H1 (cell line): ENCODE results near the gene IL24. TPM values are rescaled to one million over a fixed set of nuclear protein-coding genes. Genes with fewer than 3 reads are reported as not detected.

Source experiments
- CTCF ChIA-PET: fragments of 300-600 bp; sonication (Branson Sonifier 250); formaldehyde crosslinking; loops from one replicate; lab custom pipeline; 2021; ENCODE audit not compliant: partially characterized antibody; lab: Charles Lee
- POLR2A ChIA-PET: fragments of 300-600 bp; sonication (Branson Sonifier 250); formaldehyde crosslinking; loops from one replicate; lab custom pipeline; 2021; ENCODE audit warnings: inconsistent platforms; ENCODE audit not compliant: partially characterized antibody; lab: Charles Lee
- DNase-seq, 2 experiments: peaks; one replicate each; pipeline versions ENCODE4 v3.0.0 to v3.0.0-alpha.2; 2010 to 2022; ENCODE audit warnings: low spot score in 2 of 2, low read depth in 1 of 2, mixed read lengths in 1 of 2
- FAIRE-seq: peaks from 2 replicates; lab custom pipeline; 2011; peaks lifted over from hg19 to GRCh38; lab: Jason Lieb, UNC
- H2AFZ ChIP-seq: 2 replicates; pipeline ENCODE4 v1.8.1; 2012; ENCODE audit warnings: low read length, inconsistent platforms
- H2AK5ac ChIP-seq: 2 replicates; pipeline ENCODE4 v1.6.1; 2013; ENCODE audit warnings: low read depth, low read length
- H2BK120ac ChIP-seq: replicated peaks from 2 replicates; pipeline ENCODE3; 2013; ENCODE audit warnings: low read depth, low read length, inconsistent platforms
- H2BK12ac ChIP-seq: 2 replicates; pipeline ENCODE4 v1.6.1; 2013; ENCODE audit warnings: low read depth, low read length
- H2BK15ac ChIP-seq: 2 replicates; pipeline ENCODE4 v1.6.1; 2013; ENCODE audit warnings: low read length
- H2BK20ac ChIP-seq: 2 replicates; pipeline ENCODE4 v1.6.1; 2013; ENCODE audit warnings: low read length
- H2BK5ac ChIP-seq: 2 replicates; pipeline ENCODE4 v1.6.1; 2013; ENCODE audit warnings: low read depth, low read length
- H3K14ac ChIP-seq: 2 replicates; pipeline ENCODE4 v1.6.1; 2013; ENCODE audit warnings: inconsistent platforms; ENCODE audit not compliant: insufficient read length
- H3K18ac ChIP-seq: 2 replicates; pipeline ENCODE4 v1.6.1; 2013; ENCODE audit warnings: low read length; ENCODE audit errors: extremely low read depth
- H3K23ac ChIP-seq: 2 replicates; pipeline ENCODE4 v1.6.1; 2013; ENCODE audit warnings: inconsistent platforms; ENCODE audit not compliant: insufficient read length
- H3K23me2 ChIP-seq: 2 replicates; pipeline ENCODE4 v1.6.1; 2013; ENCODE audit warnings: low read depth, low read length
- H3K27ac ChIP-seq: 2 replicates; pipeline ENCODE4 v1.6.1; 2011; ENCODE audit warnings: low read depth, low read length, inconsistent platforms
- H3K27me3 ChIP-seq, 4 experiments: replicated peaks in 1 of 4; 1 replicate in 1 of 4; 2 replicates in 3 of 4; pipeline versions ENCODE4 v1.6.1 to v1.8.1; 2011 to 2013; ENCODE audit warnings: low read length in 3 of 4, mild to moderate bottlenecking in 3 of 4, inconsistent platforms in 2 of 4, mixed read lengths in 2 of 4, moderate library complexity in 1 of 4; ENCODE audit not compliant: control insufficient read depth in 3 of 4, insufficient read depth in 3 of 4; ENCODE audit errors: extremely low read depth in 1 of 4
- H3K36me3 ChIP-seq, 4 experiments: 2 replicates each; pipeline versions ENCODE4 v1.6.1 to v1.8.1; 2011 to 2013; ENCODE audit warnings: mild to moderate bottlenecking in 4 of 4, low read length in 3 of 4, moderate library complexity in 2 of 4, control low read depth in 1 of 4, inconsistent platforms in 1 of 4; ENCODE audit not compliant: insufficient read depth in 4 of 4, control insufficient read depth in 2 of 4
- H3K4ac ChIP-seq: replicated peaks from 2 replicates; pipeline ENCODE3; 2013; ENCODE audit warnings: low read length, low read depth, mixed read lengths, inconsistent platforms; ENCODE audit not compliant: insufficient read length
- H3K4me1 ChIP-seq, 4 experiments: replicated peaks in 1 of 4; 1 replicate in 1 of 4; 2 replicates in 3 of 4; pipeline versions ENCODE4 v1.6.1 to v1.8.1; 2011 to 2013; ENCODE audit warnings: low read length in 3 of 4, inconsistent platforms in 2 of 4, mixed read lengths in 1 of 4; ENCODE audit not compliant: insufficient read depth in 4 of 4, control insufficient read depth in 3 of 4
- H3K4me2 ChIP-seq, 2 experiments: 2 replicates each; pipeline versions ENCODE4 v1.6.1 to v1.8.1; 2011 to 2013; ENCODE audit warnings: low read depth in 2 of 2, low read length in 2 of 2, control low read depth in 1 of 2, inconsistent platforms in 1 of 2, mild to moderate bottlenecking in 1 of 2; ENCODE audit not compliant: insufficient read depth in 1 of 2
- H3K4me3 ChIP-seq, 4 experiments: fragments of 200-600, 300-600 bp in 1 of 4; sonication (generic), shearing (Covaris generic), sonication (Bioruptor Twin) in 1 of 4; 2 replicates each; pipeline versions ENCODE4 v1.5.1 to v1.8.1; 2011 to 2016; ENCODE audit warnings: low read length in 4 of 4, low read depth in 3 of 4, control low read depth in 2 of 4, inconsistent platforms in 2 of 4, mild to moderate bottlenecking in 2 of 4, mixed read lengths in 1 of 4, moderate library complexity in 1 of 4; ENCODE audit not compliant: insufficient read depth in 2 of 4; ENCODE audit errors: extremely low read depth in 1 of 4
- H3K56ac ChIP-seq: replicated peaks from 2 replicates; pipeline ENCODE3; 2013; ENCODE audit warnings: low read depth, mild to moderate bottlenecking, mixed read lengths, low read length, inconsistent platforms; ENCODE audit not compliant: insufficient read length
- H3K79me1 ChIP-seq: 2 replicates; pipeline ENCODE4 v1.6.1; 2013; ENCODE audit warnings: low read depth, low read length, control low read depth
- H3K79me2 ChIP-seq, 2 experiments: 2 replicates each; pipeline versions ENCODE4 v1.6.1 to v1.8.1; 2012 to 2013; ENCODE audit warnings: low read length in 2 of 2, mild to moderate bottlenecking in 2 of 2, inconsistent platforms in 1 of 2; ENCODE audit not compliant: insufficient read depth in 2 of 2, control insufficient read depth in 1 of 2
- H3K9ac ChIP-seq, 4 experiments: replicated peaks in 1 of 4; 1 replicate in 1 of 4; 2 replicates in 3 of 4; pipeline versions ENCODE4 v1.6.1 to v1.8.1; 2011 to 2013; ENCODE audit warnings: low read depth in 3 of 4, low read length in 3 of 4, control low read depth in 2 of 4, mild to moderate bottlenecking in 2 of 4, moderate library complexity in 2 of 4, inconsistent platforms in 1 of 4; ENCODE audit errors: extremely low read depth in 1 of 4
- H3K9me3 ChIP-seq, 2 experiments: 2 replicates each; pipeline versions ENCODE4 v1.6.1 to v1.8.1; 2012 to 2013; ENCODE audit warnings: mild to moderate bottlenecking in 2 of 2, moderate library complexity in 2 of 2, control low read depth in 1 of 2, inconsistent platforms in 1 of 2, low read depth in 1 of 2, low read length in 1 of 2, mixed read lengths in 1 of 2; ENCODE audit not compliant: insufficient read depth in 2 of 2
- H4K20me1 ChIP-seq, 2 experiments: replicated peaks in 1 of 2; 2 replicates each; pipeline versions ENCODE3 to v1.8.1; 2011 to 2013; ENCODE audit warnings: inconsistent platforms in 2 of 2, low read length in 2 of 2, mild to moderate bottlenecking in 1 of 2; ENCODE audit not compliant: insufficient read depth in 2 of 2, control insufficient read depth in 1 of 2
- H4K5ac ChIP-seq: 2 replicates; pipeline ENCODE4 v1.6.1; 2013; ENCODE audit warnings: low read length, low read depth, mixed read lengths, inconsistent platforms; ENCODE audit not compliant: insufficient read length
- H4K8ac ChIP-seq: 2 replicates; pipeline ENCODE4 v1.8.0; 2013; ENCODE audit warnings: mild to moderate bottlenecking, moderate library complexity, low read length, inconsistent platforms; ENCODE audit not compliant: insufficient read depth; ENCODE audit errors: extremely low read depth
- H4K91ac ChIP-seq: replicated peaks from 2 replicates; pipeline ENCODE3; 2013; ENCODE audit warnings: low read length, mixed read lengths, inconsistent platforms; ENCODE audit not compliant: insufficient read length
- BACH1 ChIP-seq: IDR thresholded peaks from 2 replicates; pipeline ENCODE4 v1.6.1; 2012; ENCODE audit warnings: low read length, improper control_type of control experiment
- CTBP2 ChIP-seq: IDR thresholded peaks from 2 replicates; pipeline ENCODE4 v1.7.0; 2011; ENCODE audit warnings: borderline replicate concordance, mild to moderate bottlenecking, moderate library complexity, mixed read lengths, low read length; ENCODE audit not compliant: insufficient read depth, insufficient read length
- EGR1 ChIP-seq: IDR thresholded peaks from 2 replicates; pipeline ENCODE4 v1.6.1; 2011; ENCODE audit warnings: low read depth, low read length, borderline replicate concordance
- GABPA ChIP-seq: IDR thresholded peaks from 2 replicates; pipeline ENCODE4 v1.6.1; 2011; ENCODE audit warnings: mild to moderate bottlenecking, low read length, moderate library complexity, borderline replicate concordance; ENCODE audit not compliant: insufficient read depth
- JUND ChIP-seq: IDR thresholded peaks from 2 replicates; pipeline ENCODE4 v1.6.1; 2011; ENCODE audit warnings: mild to moderate bottlenecking, improper control_type of control experiment, low read length
- KDM1A ChIP-seq: fragments of 200-600, 300-600 bp; sonication (generic); IDR thresholded peaks from 2 replicates; pipeline ENCODE4 v1.7.1; 2016; ENCODE audit warnings: mild to moderate bottlenecking, low read length, borderline replicate concordance
- SP4 ChIP-seq: IDR thresholded peaks from 2 replicates; pipeline ENCODE4 v1.6.1; 2012; ENCODE audit warnings: low read length, inconsistent platforms
- TBP ChIP-seq: IDR thresholded peaks from 2 replicates; pipeline ENCODE4 v1.6.1; 2011; ENCODE audit warnings: low read depth, low read length, improper control_type of control experiment
- YY1 ChIP-seq: IDR thresholded peaks from 2 replicates; pipeline ENCODE4 v1.6.1; 2011; ENCODE audit warnings: low read depth, mild to moderate bottlenecking, low read length
- WGBS, 2 experiments: shearing (Covaris generic) in 1 of 2; methylation state at CpG; one replicate each; pipeline versions ENCODE4 v1.1.6 to v1.1.7; 2013 to 2015; ENCODE audit warnings: low lambda C conversion rate in 2 of 2, mixed read lengths in 2 of 2, inconsistent platforms in 1 of 2, low coverage in 1 of 2, missing lambda C conversion rate in 1 of 2; ENCODE audit not compliant: insufficient replicate concordance in 2 of 2, insufficient coverage in 1 of 2, insufficient read length in 1 of 2; ENCODE audit errors: extremely low coverage in 1 of 2, missing lambda C conversion rate in 1 of 2; 5-methylcytosine and 5-hydroxymethylcytosine counted together
- polyA plus RNA-seq, 7 experiments: library from polyadenylated mRNA; depleted of rRNA in 3 of 7; stranded (reverse) in 5 of 7; unstranded in 2 of 7; fragments of >200 nt in 5 of 7; fragments of 200-250 nt in 2 of 7; gene quantifications; 1 replicate in 5 of 7; 2 replicates in 1 of 7; 4 replicates in 1 of 7; pipeline versions ENCODE4 v1.2.1 to v1.2.3, GENCODE V29; 2011 to 2013; ENCODE audit warnings: missing spikeins in 2 of 7, mixed read lengths in 2 of 7
- total RNA-seq: library from RNA; stranded (reverse); fragmentation: NEBNext Ultra II Directional; extraction: Animal tissue kit (Norgen Biotek cat#: 25700); gene quantifications from 2 replicates; pipeline ENCODE4 v1.2.1, GENCODE V29; 2021
- TF ChIP-seq, protein P1 (sequence below), 3 experiments: IDR thresholded peaks; 1 replicate in 2 of 3; 2 replicates in 1 of 3; pipeline versions ENCODE4 v1.5.1 to v1.6.1; 2011; ENCODE audit warnings: low read length in 3 of 3, mild to moderate bottlenecking in 3 of 3, inconsistent platforms in 2 of 3, low read depth in 1 of 3, moderate library complexity in 1 of 3; ENCODE audit not compliant: insufficient read depth in 1 of 3; ENCODE audit errors: control extremely low read depth in 1 of 3

IL24 gene
- total and polyA plus RNA-seq, 2 of the 8 experiments (the other 6 are each of a cell fraction or from before 2014, with no cell fraction given) = not detected

GRCh38 chr1:206907304-206907991 is 10.2 kb downstream of the IL24 start:
- Histone ChIP-seq H3K79me2 (no peaks in the 10 kb centered on the region), H2BK120ac (no peak overlapping the region), H4K8ac (no peak overlapping the region), H4K91ac (no peak overlapping the region), H3K18ac (peak overlapping the region; percentile 76; the same call in 1 of the 2 replicates), H3K4me2 (no peak overlapping the region), H3K23ac (no peak overlapping the region), H3K56ac (no peak overlapping the region), H3K23me2 (peaks cover 8% of the 10 kb centered on the region; the same call in 1 of the 2 replicates), H3K36me3 (no peaks in the 10 kb centered on the region), H3K9me3 (no peaks in the 10 kb centered on the region), H2BK20ac (no peak overlapping the region), H3K27me3 (peaks cover 9 to 34% (median 29%) of the 10 kb centered on the region in 4 experiments), H2AK5ac (no peak overlapping the region), H3K4ac (no peak overlapping the region), H3K79me1 (no peaks in the 10 kb centered on the region), H2BK12ac (peak overlapping the region; percentile 75; the same call in 1 of the 2 replicates), H3K4me3 (no peak overlapping the region), H2BK5ac (no peak overlapping the region), H4K5ac (peak overlapping the region; percentile 15), H4K20me1 (no peaks in the 10 kb centered on the region), H3K14ac (no peak overlapping the region), H2BK15ac (peak overlapping the region; percentile 90; the same call in 1 of the 2 replicates), H3K27ac (no peak overlapping the region), H3K9ac (no peak overlapping the region), H3K4me1 (peaks cover 0 to 7% (median 3%) of the 10 kb centered on the region in 4 experiments; a peak in 4 of 7 replicates), H2AFZ (peak overlapping the region; percentile 99)
- ChIA-PET CTCF (interaction anchor here (0.8 to 6.5 kb wide), 39 partner anchors 9 to 274 kb away, joined by 3 to 63 read pairs (median 6); partner anchors contain the start of genes FCAMR, FCMR, IL20 and IL24), POLR2A (no interaction called here)
- WGBS, 2 experiments = 78% methylated on average over 23 of the region's 23 CpGs; no CpG with 5 or more reads in 1 of the 2 experiments
- peak in 1 of 2 experiments; percentile 77 for DNase-seq
- FAIRE-seq = no peak
- TF ChIP-seq JUND (no peak), GABPA (no peak), YY1 (peak; percentile 82), SP4 (no peak), EGR1 (no peak), BACH1 (no peak), KDM1A (no peak), CTBP2 (no peak), TBP (no peak)
- TF ChIP-seq, protein P1, sequence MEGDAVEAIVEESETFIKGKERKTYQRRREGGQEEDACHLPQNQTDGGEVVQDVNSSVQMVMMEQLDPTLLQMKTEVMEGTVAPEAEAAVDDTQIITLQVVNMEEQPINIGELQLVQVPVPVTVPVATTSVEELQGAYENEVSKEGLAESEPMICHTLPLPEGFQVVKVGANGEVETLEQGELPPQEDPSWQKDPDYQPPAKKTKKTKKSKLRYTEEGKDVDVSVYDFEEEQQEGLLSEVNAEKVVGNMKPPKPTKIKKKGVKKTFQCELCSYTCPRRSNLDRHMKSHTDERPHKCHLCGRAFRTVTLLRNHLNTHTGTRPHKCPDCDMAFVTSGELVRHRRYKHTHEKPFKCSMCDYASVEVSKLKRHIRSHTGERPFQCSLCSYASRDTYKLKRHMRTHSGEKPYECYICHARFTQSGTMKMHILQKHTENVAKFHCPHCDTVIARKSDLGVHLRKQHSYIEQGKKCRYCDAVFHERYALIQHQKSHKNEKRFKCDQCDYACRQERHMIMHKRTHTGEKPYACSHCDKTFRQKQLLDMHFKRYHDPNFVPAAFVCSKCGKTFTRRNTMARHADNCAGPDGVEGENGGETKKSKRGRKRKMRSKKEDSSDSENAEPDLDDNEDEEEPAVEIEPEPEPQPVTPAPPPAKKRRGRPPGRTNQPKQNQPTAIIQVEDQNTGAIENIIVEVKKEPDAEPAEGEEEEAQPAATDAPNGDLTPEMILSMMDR (IDR thresholded peaks at IDR 0.05; ENCODE audit: control extremely low read depth in 1 of 3, insufficient read depth in 1 of 3, low read depth in 1 of 3, low read length in 3 of 3) = peak; percentile 68 to 78 (median 76)
